Lung (tissue), 12 donors: ENCODE measurements around the gene CATSPERD. TPM values are rescaled to one million over a fixed set of nuclear protein-coding genes. Genes with fewer than 3 reads are reported as not detected.

Experiments used
- ATAC-seq: fragments of 200-7000 bp; cut with Tn5 transposase; one replicate; pipeline ENCODE4 v1.9.1; 2020; ENCODE audit warnings: moderate number of reproducible peaks; ENCODE audit not compliant: insufficient read depth, low FRiP score
- DNase-seq, 3 donors: peaks; one replicate each; pipeline ENCODE4 v3.0.0-alpha.2; 2013 to 2017
- H3K27ac ChIP-seq, 2 donors: one replicate each; pipeline ENCODE4 v1.5.1; 2013; ENCODE audit warnings: mild to moderate bottlenecking in 2 of 2, moderate library complexity in 2 of 2, control low read depth in 1 of 2, inconsistent platforms in 1 of 2, low read depth in 1 of 2, low read length in 1 of 2
- H3K27me3 ChIP-seq, 3 donors: one replicate each; pipeline ENCODE4 v1.5.1; 2013; ENCODE audit warnings: low read length in 2 of 3; ENCODE audit not compliant: control insufficient read depth in 3 of 3, insufficient read depth in 3 of 3
- H3K36me3 ChIP-seq, 4 donors: one replicate each; pipeline ENCODE4 v1.5.1; 2013; ENCODE audit warnings: low read length in 4 of 4, mild to moderate bottlenecking in 1 of 4, moderate library complexity in 1 of 4; ENCODE audit not compliant: control insufficient read depth in 4 of 4, insufficient read depth in 4 of 4
- H3K4me1 ChIP-seq, 5 donors: one replicate each; pipeline ENCODE4 v1.5.1; 2013; ENCODE audit warnings: low read length in 5 of 5, mild to moderate bottlenecking in 2 of 5, moderate library complexity in 1 of 5; ENCODE audit not compliant: control insufficient read depth in 5 of 5, insufficient read depth in 5 of 5
- H3K4me3 ChIP-seq: one replicate; pipeline ENCODE4 v1.5.1; 2013; ENCODE audit warnings: mild to moderate bottlenecking, control low read depth, moderate library complexity
- H3K9ac ChIP-seq, 2 donors: one replicate each; pipeline ENCODE4 v1.5.1; 2013; ENCODE audit warnings: low read length in 2 of 2, control low read depth in 1 of 2; ENCODE audit not compliant: insufficient read depth in 1 of 2
- H3K9me3 ChIP-seq, 4 donors: one replicate each; pipeline ENCODE4 v1.5.1; 2013; ENCODE audit warnings: low read length in 3 of 4, mild to moderate bottlenecking in 1 of 4, moderate library complexity in 1 of 4; ENCODE audit not compliant: control insufficient read depth in 4 of 4, insufficient read depth in 3 of 4
- CTCF ChIP-seq: IDR thresholded peaks from 2 replicates; pipeline ENCODE4 v1.5.1; 2012; ENCODE audit warnings: mild to moderate bottlenecking; ENCODE audit errors: control extremely low read depth, extremely low read depth
- WGBS, 2 donors: extraction: QIAGEN DNeasy Blood & Tissue Kit; methylation state at CpG; one replicate each; pipeline ENCODE4 v1.1.7; 2013; 5-methylcytosine and 5-hydroxymethylcytosine counted together
- polyA plus RNA-seq, 2 donors: library from polyadenylated mRNA; stranded (reverse); fragments of 200-250 nt; gene quantifications; one replicate each; pipeline ENCODE4 v1.2.1, GENCODE V29; 2013
- total RNA-seq, 2 donors: library from RNA; depleted of rRNA in 1 of 2; stranded (reverse); fragments of >200 nt in 1 of 2; gene quantifications; one replicate each; pipeline ENCODE4 v1.2.1, GENCODE V29; 2014 to 2021
- donor health status: control.
- donor health status: control.
- donor health status: Bipolar disorder and iron deficiency.
- donor health status: healthy.
- donor health status: DM: yes; HTN: yes; CAD: no.

CATSPERD gene
- total and polyA plus RNA-seq, 4 donors = 8.2 to 11.3 (median 9.2) TPM

GRCh38 chr19:5804516-5805461 lies 84.4 kb downstream of the CATSPERD start, which contains the start of gene NRTN:
TSS of gene NRTN (plus strand) at chr19:5805067. CDS start at chr19:5824166, 19,099 bp downstream.
- TF ChIP-seq CTCF = no peak
- Histone ChIP-seq H3K4me3 (no peak within 1 kb of the TSS), H3K27me3 (peaks cover 0 to 8% (median 6%) of the 10 kb centered on the region in 3 donors), H3K27ac (peak within 1 kb of the TSS in 1 of 2 donors; percentile 71), H3K4me1 (peaks cover 0 to 5% (median 4%) of the 10 kb centered on the region in 5 donors), H3K9ac (no peak within 1 kb of the TSS), H3K36me3 (no peaks in the 10 kb centered on the region), H3K9me3 (peaks cover 0 to 3% (median 0%) of the 10 kb centered on the region in 4 donors)
- 1 to 2% methylated on average over 40 to 105 of the region's 107 CpGs for WGBS, 2 donors
- DNase-seq (peak in 1 of 3 donors; percentile 33), ATAC-seq (no peak)

GRCh38 chr19:5805462-5806132 lies 85.2 kb downstream of the CATSPERD start:
- Histone ChIP-seq H3K4me1 (peaks cover 0 to 5% (median 4%) of the 10 kb centered on the region in 5 donors), H3K9me3 (peaks cover 0 to 3% (median 0%) of the 10 kb centered on the region in 4 donors), H3K9ac (no peak overlapping the region), H3K27me3 (peaks cover 0 to 8% (median 6%) of the 10 kb centered on the region in 3 donors), H3K36me3 (no peaks in the 10 kb centered on the region), H3K4me3 (no peak overlapping the region), H3K27ac (peak overlapping the region in 1 of 2 donors; percentile 71)
- DNase-seq (peak; percentile 68 to 82 (median 73)), ATAC-seq (no peak)
- TF ChIP-seq CTCF = peak; percentile 6
- WGBS, 2 donors = 2 to 3% methylated on average over 39 to 46 of the region's 46 CpGs

GRCh38 chr19:5806133-5806489 lies 85.7 kb downstream of the CATSPERD start:
- WGBS, 2 donors = 36 to 51% methylated on average over 6 of the region's 6 CpGs
- H3K4me3 ChIP-seq = no peak overlapping the region
- no peak overlapping the region for H3K27ac ChIP-seq
- ATAC-seq (no peak), DNase-seq (no peak)
- H3K27me3 ChIP-seq = peaks cover 0 to 8% (median 6%) of the 10 kb centered on the region in 3 donors
- no peak overlapping the region for H3K9ac ChIP-seq
- no peaks in the 10 kb centered on the region for H3K36me3 ChIP-seq
- peaks cover 0 to 3% (median 0%) of the 10 kb centered on the region in 4 donors for H3K9me3 ChIP-seq
- TF ChIP-seq CTCF = no peak
- peaks cover 0 to 5% (median 4%) of the 10 kb centered on the region in 5 donors for H3K4me1 ChIP-seq
